ENCODE data around the gene GABRB2. TPM values are rescaled to one million over a fixed set of nuclear protein-coding genes. Genes with fewer than 3 reads are reported as not detected.
"Not testable (repeated sequence)": the region's sequence is repeated elsewhere in the genome, so short reads cannot be mapped to it uniquely, and the experiment has no call there.

Gene GABRB2
- total RNA-seq, 1 donor from 2014 or later, result 0.20 TPM

- H3K27ac ChIP-seq (ENCODE audit: low read depth, low read length), result no peak overlapping the region
- no peaks in the 10 kb centered on the region for H3K4me1 Mint-ChIP-seq (ENCODE audit: low read depth, unreplicated experiment)
- no peak overlapping the region for H3K27ac Mint-ChIP-seq (ENCODE audit: unreplicated experiment)
- no peak for FAIRE-seq
- H3K4me3 Mint-ChIP-seq (ENCODE audit: unreplicated experiment), result no peak overlapping the region
- H3K36me3 ChIP-seq (ENCODE audit: insufficient read depth, low read length), result no peaks in the 10 kb centered on the region
- DNase-seq (ENCODE audit: low read depth), result no peak
- peaks cover 3% of the 10 kb centered on the region for H3K9me3 ChIP-seq (ENCODE audit: insufficient read depth, low read depth, low read length)
- H3K27me3 Mint-ChIP-seq (ENCODE audit: low read depth, unreplicated experiment), result peaks cover 2% of the 10 kb centered on the region
- no peak overlapping the region for H3K4me2 ChIP-seq (ENCODE audit: low read length)
- no peak overlapping the region for H3K4me3 ChIP-seq (ENCODE audit: insufficient read depth, low read depth, low read length)
- no peaks in the 10 kb centered on the region for H3K36me3 Mint-ChIP-seq (ENCODE audit: low read depth, unreplicated experiment)
- H3K27me3 ChIP-seq (ENCODE audit: insufficient read depth, low read length), result no peaks in the 10 kb centered on the region
- H3K4me1 ChIP-seq (ENCODE audit: insufficient read depth, low read length), result no peaks in the 10 kb centered on the region
- no peaks in the 10 kb centered on the region for H4K20me1 ChIP-seq (ENCODE audit: insufficient read depth, low read length)
- no peaks in the 10 kb centered on the region for H3K79me2 ChIP-seq (ENCODE audit: insufficient read depth, low read length)
- TF ChIP-seq CTCF (IDR thresholded peaks at IDR 0.05; ENCODE audit: insufficient read depth, low read depth, low read length), result no peak
- TF ChIP-seq EZH2 (IDR thresholded peaks at IDR 0.05; ENCODE audit: insufficient read depth, low read length), result no peak
- H3K9me3 Mint-ChIP-seq (ENCODE audit: unreplicated experiment), result no peaks in the 10 kb centered on the region
- no peak overlapping the region for H3K9ac ChIP-seq (ENCODE audit: low read length)
- H2AFZ ChIP-seq (ENCODE audit: low read depth, low read length), result no peak overlapping the region
Measured at GRCh38 chr5:161302559-161302958, 244.0 kb downstream of the GABRB2 start.

- Histone ChIP-seq H3K9me3 (ENCODE audit: insufficient read depth, low read depth, low read length) (peaks cover 3% of the 10 kb centered on the region), H4K20me1 (ENCODE audit: insufficient read depth, low read length) (no peaks in the 10 kb centered on the region), H3K27ac (ENCODE audit: low read depth, low read length) (no peak overlapping the region), H3K27me3 (ENCODE audit: insufficient read depth, low read length) (no peaks in the 10 kb centered on the region), H3K4me3 (ENCODE audit: insufficient read depth, low read depth, low read length) (no peak overlapping the region), H2AFZ (ENCODE audit: low read depth, low read length) (no peak overlapping the region), H3K36me3 (ENCODE audit: insufficient read depth, low read length) (no peaks in the 10 kb centered on the region), H3K9ac (ENCODE audit: low read length) (no peak overlapping the region), H3K79me2 (ENCODE audit: insufficient read depth, low read length) (no peaks in the 10 kb centered on the region), H3K4me2 (ENCODE audit: low read length) (no peak overlapping the region), H3K4me1 (ENCODE audit: insufficient read depth, low read length) (no peaks in the 10 kb centered on the region)
- Mint-ChIP-seq H3K9me3 (ENCODE audit: unreplicated experiment) (peaks cover 2% of the 10 kb centered on the region), H3K4me1 (ENCODE audit: low read depth, unreplicated experiment) (no peaks in the 10 kb centered on the region), H3K27me3 (ENCODE audit: low read depth, unreplicated experiment) (peaks cover 2% of the 10 kb centered on the region), H3K27ac (ENCODE audit: unreplicated experiment) (no peak overlapping the region), H3K36me3 (ENCODE audit: low read depth, unreplicated experiment) (no peaks in the 10 kb centered on the region), H3K4me3 (ENCODE audit: unreplicated experiment) (no peak overlapping the region)
- FAIRE-seq (no peak), DNase-seq (ENCODE audit: low read depth) (no peak)
- TF ChIP-seq EZH2 (IDR thresholded peaks at IDR 0.05; ENCODE audit: insufficient read depth, low read length), result no peak
Measured at GRCh38 chr5:161301586-161301985, 244.9 kb downstream of the GABRB2 start.

- H3K4me2 ChIP-seq (ENCODE audit: low read length), result no peak overlapping the region
- no peak overlapping the region for H3K27ac ChIP-seq (ENCODE audit: low read depth, low read length)
- H4K20me1 ChIP-seq (ENCODE audit: insufficient read depth, low read length), result no peaks in the 10 kb centered on the region
- Mint-ChIP-seq H3K27me3 (ENCODE audit: low read depth, unreplicated experiment) (peaks cover 2% of the 10 kb centered on the region), H3K4me1 (ENCODE audit: low read depth, unreplicated experiment) (no peaks in the 10 kb centered on the region), H3K4me3 (ENCODE audit: unreplicated experiment) (no peak overlapping the region), H3K27ac (ENCODE audit: unreplicated experiment) (no peak overlapping the region), H3K9me3 (ENCODE audit: unreplicated experiment) (peaks cover 2% of the 10 kb centered on the region), H3K36me3 (ENCODE audit: low read depth, unreplicated experiment) (no peaks in the 10 kb centered on the region)
- peaks cover 3% of the 10 kb centered on the region for H3K9me3 ChIP-seq (ENCODE audit: insufficient read depth, low read depth, low read length)
- H3K27me3 ChIP-seq (ENCODE audit: insufficient read depth, low read length), result no peaks in the 10 kb centered on the region
- FAIRE-seq (no peak), DNase-seq (ENCODE audit: low read depth) (no peak)
- H3K79me2 ChIP-seq (ENCODE audit: insufficient read depth, low read length), result no peaks in the 10 kb centered on the region
- no peak overlapping the region for H3K9ac ChIP-seq (ENCODE audit: low read length)
- no peak for TF ChIP-seq CTCF (IDR thresholded peaks at IDR 0.05; ENCODE audit: insufficient read depth, low read depth, low read length)
- TF ChIP-seq EZH2 (IDR thresholded peaks at IDR 0.05; ENCODE audit: insufficient read depth, low read length), result no peak
- H2AFZ ChIP-seq (ENCODE audit: low read depth, low read length), result no peak overlapping the region
- no peaks in the 10 kb centered on the region for H3K4me1 ChIP-seq (ENCODE audit: insufficient read depth, low read length)
- no peak overlapping the region for H3K4me3 ChIP-seq (ENCODE audit: insufficient read depth, low read depth, low read length)
- no peaks in the 10 kb centered on the region for H3K36me3 ChIP-seq (ENCODE audit: insufficient read depth, low read length)
Measured at GRCh38 chr5:161299053-161299452, 247.5 kb downstream of the GABRB2 start.

GRCh38 chr5:161297388-161297787, 249.1 kb downstream of the GABRB2 start:
- H3K27me3 Mint-ChIP-seq (ENCODE audit: low read depth, unreplicated experiment); H3K4me3 ChIP-seq (ENCODE audit: insufficient read depth, low read depth, low read length); H3K4me3 Mint-ChIP-seq (ENCODE audit: unreplicated experiment); H3K27ac ChIP-seq (ENCODE audit: low read depth, low read length); H3K27ac Mint-ChIP-seq (ENCODE audit: unreplicated experiment); H3K79me2 ChIP-seq (ENCODE audit: insufficient read depth, low read length); DNase-seq (ENCODE audit: low read depth); H3K4me1 Mint-ChIP-seq (ENCODE audit: low read depth, unreplicated experiment); H3K9me3 Mint-ChIP-seq (ENCODE audit: unreplicated experiment); H3K9ac ChIP-seq (ENCODE audit: low read length); H4K20me1 ChIP-seq (ENCODE audit: insufficient read depth, low read length); H2AFZ ChIP-seq (ENCODE audit: low read depth, low read length); H3K4me1 ChIP-seq (ENCODE audit: insufficient read depth, low read length); FAIRE-seq; H3K36me3 ChIP-seq (ENCODE audit: insufficient read depth, low read length); H3K27me3 ChIP-seq (ENCODE audit: insufficient read depth, low read length); H3K4me2 ChIP-seq (ENCODE audit: low read length); H3K9me3 ChIP-seq (ENCODE audit: insufficient read depth, low read depth, low read length); H3K36me3 Mint-ChIP-seq (ENCODE audit: low read depth, unreplicated experiment): not testable (repeated sequence)

Data from astrocyte (in vitro differentiated cells and primary cell).